Measurements from ENCODE around the gene CCT3.

CCT3 gene

DNA sequence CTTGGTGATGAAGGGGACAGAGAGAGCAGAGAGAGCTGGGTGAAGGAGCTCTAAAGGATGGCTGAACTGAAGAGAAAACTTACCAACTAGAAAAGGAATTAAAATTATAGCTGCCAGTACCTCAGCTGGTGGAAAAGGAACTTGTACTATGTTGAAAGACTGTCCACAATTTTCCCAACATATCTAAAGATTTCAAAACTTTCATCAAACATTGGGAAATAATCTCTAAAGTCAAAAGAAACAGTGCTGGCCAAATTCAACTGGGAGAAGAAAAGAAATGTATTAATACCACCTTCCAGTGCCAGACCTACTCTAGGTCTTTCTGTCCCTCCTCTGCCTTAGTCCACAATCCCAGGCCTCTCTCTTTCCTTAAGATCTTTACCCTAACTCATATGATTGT, 61.6 kb downstream of the CCT3 start:
- no peak for DNase-seq

DNA sequence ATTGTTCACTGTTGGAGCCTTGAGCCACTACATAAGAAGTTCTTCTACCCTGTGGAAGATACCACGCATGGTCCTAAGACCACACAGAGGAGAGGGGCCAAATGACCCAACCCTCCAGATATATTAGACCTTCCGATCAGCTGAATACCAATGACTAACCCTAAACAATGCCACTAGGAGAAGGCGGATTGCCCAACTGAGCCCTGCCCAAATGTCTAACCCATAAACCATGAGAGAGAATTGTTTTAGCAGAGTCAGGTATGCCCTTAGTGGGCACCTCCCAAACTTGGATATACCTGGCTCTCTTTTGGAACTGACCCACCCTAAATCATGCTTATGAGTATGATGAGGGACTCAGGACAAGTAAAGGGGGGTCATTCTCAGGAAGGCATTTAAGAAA, 67.8 kb downstream of the CCT3 start:
- no peak for DNase-seq

DNA sequence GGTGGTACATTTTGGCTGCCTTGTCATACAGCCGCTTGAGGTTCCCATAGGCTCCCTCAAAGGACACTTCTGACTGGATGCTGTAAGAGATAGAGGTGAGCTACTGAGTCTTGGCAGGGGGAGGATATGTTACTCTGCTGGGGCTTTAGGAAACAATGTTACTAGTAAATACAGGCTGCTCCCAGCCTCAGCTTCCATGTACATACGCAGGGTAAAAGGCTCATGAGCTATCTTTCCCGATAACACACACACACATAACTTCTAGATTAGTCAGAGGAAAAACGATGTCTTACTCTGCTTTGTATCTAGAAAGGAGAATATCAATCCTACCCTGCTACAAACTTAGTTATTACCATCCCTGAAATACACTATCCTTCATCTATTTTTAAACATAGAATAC, 69.8 kb downstream of the CCT3 start:
- no peak for DNase-seq

DNA sequence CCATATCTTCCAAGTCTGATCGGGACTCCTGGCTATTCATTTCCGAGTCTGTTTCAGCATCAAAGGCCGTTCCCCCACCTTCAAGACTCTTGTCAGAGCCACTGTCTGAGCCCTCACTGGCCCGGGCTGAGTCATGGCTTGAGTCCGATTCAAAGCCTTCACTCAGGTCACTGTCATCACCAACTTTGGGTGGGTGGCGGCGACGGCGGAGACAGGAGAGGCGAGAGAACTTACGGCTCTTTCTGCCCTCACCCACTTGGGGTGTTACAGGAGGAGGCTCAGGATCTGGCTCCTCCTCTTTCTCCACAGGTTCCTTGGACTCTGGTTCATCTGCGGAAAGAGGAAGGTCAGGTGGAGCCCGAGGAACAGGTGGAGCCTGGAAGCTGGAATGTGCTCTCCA, 72.0 kb downstream of the CCT3 start:
- no peak for DNase-seq

DNA sequence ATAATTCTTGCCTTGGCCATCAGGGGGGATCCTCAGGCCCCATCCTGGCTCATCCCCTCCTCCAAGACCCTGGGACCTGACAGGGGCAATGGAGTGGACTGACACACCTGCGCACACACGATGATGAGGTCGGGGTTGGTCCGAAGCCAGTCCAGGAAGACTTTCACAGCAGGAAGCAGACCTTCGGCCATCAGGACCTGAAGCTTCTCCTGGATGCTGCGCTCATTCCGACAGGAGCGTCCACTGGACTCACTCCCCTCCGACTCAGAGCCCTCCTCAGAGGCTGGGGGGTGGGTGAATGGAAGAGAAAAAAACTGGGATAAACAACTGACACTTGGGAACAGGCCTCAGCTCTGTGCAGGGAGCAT, 74.8 kb downstream of the CCT3 start:
- no peak for DNase-seq

DNA sequence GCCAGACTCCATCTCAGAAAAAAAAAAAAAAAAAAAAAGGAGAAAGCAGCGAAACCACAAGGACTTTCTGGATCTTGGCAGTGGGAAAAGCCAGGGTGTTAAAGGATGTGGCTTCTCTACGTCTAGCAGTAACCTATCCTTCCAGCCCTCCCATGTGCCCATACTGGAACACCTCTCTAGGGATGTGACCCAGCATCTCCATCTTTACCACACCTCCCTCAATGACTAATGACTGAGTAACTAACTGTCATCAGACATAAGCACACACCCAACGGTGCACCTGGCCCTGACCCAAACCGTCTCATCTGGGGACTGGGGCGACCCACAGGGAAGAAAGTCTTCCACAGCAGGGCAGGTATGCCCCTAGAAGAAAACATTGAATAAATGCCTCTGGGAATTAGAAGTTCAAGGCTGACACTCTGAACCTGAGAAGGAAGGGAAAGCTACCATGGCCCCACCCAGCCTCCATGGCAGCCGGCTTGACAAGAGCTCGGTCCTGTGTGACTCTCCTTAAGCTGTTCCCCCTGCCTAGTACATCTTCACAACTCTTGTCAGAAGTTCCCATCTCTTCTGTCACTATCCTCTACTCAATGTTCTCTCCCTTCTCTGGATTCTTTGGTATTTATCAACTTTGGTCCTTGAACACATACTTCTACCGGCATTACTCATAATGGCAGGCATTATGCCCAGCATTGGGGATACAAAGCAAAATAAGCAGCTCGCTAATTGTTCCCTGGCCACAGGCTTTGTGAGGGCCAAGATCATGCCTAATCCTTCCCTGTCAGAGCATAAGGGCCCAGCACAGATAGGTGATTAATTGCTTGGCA, 75.4 kb downstream of the CCT3 start:
- no peak for DNase-seq

DNA sequence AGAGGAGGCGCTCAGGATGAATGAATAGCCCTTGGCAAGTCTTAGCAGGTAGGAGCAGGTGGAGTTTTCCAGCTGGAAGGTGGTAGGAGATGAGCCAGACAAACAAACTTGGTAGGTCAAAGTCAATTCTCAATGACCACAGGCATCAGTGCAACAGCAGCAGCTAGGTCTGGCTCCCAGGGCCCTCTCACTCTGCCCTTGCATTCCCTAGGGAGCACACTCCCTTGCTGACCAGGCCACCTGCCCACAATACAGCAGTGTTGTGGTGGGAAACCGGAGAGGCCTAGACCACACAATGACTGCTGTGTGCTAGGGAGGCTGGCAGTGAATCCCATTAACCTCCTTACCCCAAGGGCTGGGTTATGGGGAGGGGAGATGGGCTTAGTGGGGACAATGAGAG, 77.2 kb downstream of the CCT3 start:
- DNase-seq: no peak

DNA sequence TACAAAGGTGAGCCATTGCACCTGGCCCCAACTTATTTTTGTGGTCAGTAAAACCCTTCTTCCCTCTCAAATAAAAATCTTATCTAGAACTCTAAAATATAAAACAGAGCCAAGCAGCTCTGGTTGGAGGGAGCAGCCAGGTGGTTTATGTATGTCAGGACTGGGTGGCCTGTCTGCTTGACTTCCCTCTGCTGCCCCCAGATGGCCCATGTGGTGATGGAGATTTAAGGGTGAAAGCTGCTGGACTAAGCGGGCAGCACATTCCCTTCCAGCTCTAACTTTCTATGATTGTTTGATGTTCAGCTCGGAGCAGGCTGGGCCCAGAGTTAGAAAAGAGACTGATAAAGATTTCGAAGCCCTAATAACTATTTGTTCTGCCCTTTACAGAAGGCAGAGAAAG, 78.3 kb downstream of the CCT3 start:
- no peak for DNase-seq

Data from cerebellar nuclear complex (tissue), 1 donor.